Chondrocyte (in vitro differentiated cells): Measurements from ENCODE around the gene IRS1. TPM values are rescaled to one million over a fixed set of nuclear protein-coding genes. Genes with fewer than 3 reads are reported as not detected.

Experiments used
- DNase-seq: peaks from one replicate; pipeline ENCODE4 v3.0.0; 2021; ENCODE audit warnings: mixed read lengths, low spot score
- H3K27ac Mint-ChIP-seq: one replicate; pipeline ENCODE4 v1.8.0; 2021; ENCODE audit warnings: mild to moderate bottlenecking, moderate library complexity, mixed read lengths; ENCODE audit not compliant: unreplicated experiment
- H3K27me3 Mint-ChIP-seq: 2 replicates; pipeline ENCODE4 v1.8.0; 2021; ENCODE audit warnings: low read depth, mixed read lengths
- H3K36me3 Mint-ChIP-seq: 2 replicates; pipeline ENCODE4 v1.8.0; 2021; ENCODE audit warnings: low read depth, mixed read lengths
- H3K4me1 Mint-ChIP-seq: 2 replicates; pipeline ENCODE4 v1.8.0; 2021; ENCODE audit warnings: low read depth, mild to moderate bottlenecking, mixed read lengths
- H3K4me3 Mint-ChIP-seq: one replicate; pipeline ENCODE4 v1.8.0; 2021; ENCODE audit warnings: mild to moderate bottlenecking, moderate library complexity, mixed read lengths; ENCODE audit not compliant: unreplicated experiment
- H3K9me3 Mint-ChIP-seq: 2 replicates; pipeline ENCODE4 v1.8.0; 2021; ENCODE audit warnings: low read depth, mixed read lengths
- CTCF ChIP-seq: fragments of 200-600 bp; sonication (generic); IDR thresholded peaks from 2 replicates; pipeline ENCODE4 v1.5.0; 2021; ENCODE audit warnings: antibody characterized with exemption, mild to moderate bottlenecking, moderate library complexity
- total RNA-seq: library from RNA; stranded (reverse); gene quantifications from 3 replicates; pipeline ENCODE4 v1.2.1, GENCODE V29; 2021

Gene IRS1
- total RNA-seq, 1 donor from 2014 or later = 12.0 TPM

- no peaks in the 10 kb centered on the region for H3K27me3 Mint-ChIP-seq
These were observed 115.1 kb downstream of the IRS1 start for GRCh38 chr2:226684563-226684959.

GRCh38 chr2:226683944-226684562, 115.6 kb downstream of the IRS1 start:
- no peak for TF ChIP-seq CTCF
- no peak overlapping the region for H3K27ac Mint-ChIP-seq
- no peaks in the 10 kb centered on the region for H3K36me3 Mint-ChIP-seq
- H3K27me3 Mint-ChIP-seq = no peaks in the 10 kb centered on the region
- DNase-seq = no peak
- no peak overlapping the region for H3K4me3 Mint-ChIP-seq
- no peaks in the 10 kb centered on the region for H3K4me1 Mint-ChIP-seq
- peaks cover 3% of the 10 kb centered on the region for H3K9me3 Mint-ChIP-seq

More at GRCh38 chr2:226684563-226684959, 115.1 kb downstream of the IRS1 start:
- Mint-ChIP-seq H3K9me3 (peaks cover 3% of the 10 kb centered on the region), H3K4me1 (no peaks in the 10 kb centered on the region), H3K36me3 (no peaks in the 10 kb centered on the region), H3K27ac (no peak overlapping the region), H3K4me3 (no peak overlapping the region)
- no peak for DNase-seq
- TF ChIP-seq CTCF = no peak

GRCh38 chr2:226683196-226683595, 116.4 kb downstream of the IRS1 start:
- Mint-ChIP-seq H3K27ac (no peak overlapping the region), H3K9me3 (no peaks in the 10 kb centered on the region), H3K27me3 (no peaks in the 10 kb centered on the region), H3K4me1 (no peaks in the 10 kb centered on the region), H3K36me3 (no peaks in the 10 kb centered on the region), H3K4me3 (no peak overlapping the region)
- no peak for TF ChIP-seq CTCF
- DNase-seq = no peak

Other genes starting within 250 kb of the IRS1 start
- 28.8 to 33.6 TPM (median 30.0 TPM) in 3 replicates for gene RHBDD1, start 36.2 kb upstream of the IRS1 start, total RNA-seq